Measurements from ENCODE around the gene OPHN1.

GRCh38 chrX:68402094-68402493 is 31.2 kb downstream of the OPHN1 start:
- TF ChIP-seq ZNF597 (CRISPR knock-in tag; IDR thresholded peaks at IDR 0.05) (no peak), ZNF724P (CRISPR knock-in tag; IDR thresholded peaks at IDR 0.05; ENCODE audit: borderline replicate concordance) (no peak), JUNB (CRISPR knock-in tag; IDR thresholded peaks at IDR 0.05; ENCODE audit: borderline replicate concordance) (no peak), ZNF3 (CRISPR knock-in tag; IDR thresholded peaks at IDR 0.05) (no peak), NR3C1 (CRISPR knock-in tag; IDR thresholded peaks at IDR 0.05) (no peak), KLF9 (CRISPR knock-in tag; IDR thresholded peaks at IDR 0.05; ENCODE audit: low read depth) (no peak), CTCF (CRISPR knock-in tag; IDR thresholded peaks at IDR 0.05) (no peak), JUND (CRISPR knock-in tag; IDR thresholded peaks at IDR 0.05) (no peak), SMAD1 (CRISPR knock-in tag; IDR thresholded peaks at IDR 0.05; ENCODE audit: borderline replicate concordance, low read depth) (no peak)

Measured in HepG2 (cell line).